Colonic mucosa (tissue), 4 donors: ENCODE data around the gene NFE2L3. TPM values are rescaled to one million over a fixed set of nuclear protein-coding genes. Genes with fewer than 3 reads are reported as not detected.
"Not testable (repeated sequence)": the region's sequence is repeated elsewhere in the genome, so short reads cannot be mapped to it uniquely, and the experiment has no call there.

ENCODE experiments used
- DNase-seq: peaks from one replicate; pipeline ENCODE4 v3.0.0-alpha.2; 2020
- H3K27ac ChIP-seq: fragments of 200-600 bp; one replicate; pipeline ENCODE4 v1.8.0; 2021
- H3K27me3 ChIP-seq: fragments of 200-600 bp; one replicate; pipeline ENCODE4 v1.8.0; 2021
- H3K36me3 ChIP-seq: fragments of 200-600 bp; one replicate; pipeline ENCODE4 v1.8.0; 2021
- H3K4me1 ChIP-seq: fragments of 200-600 bp; one replicate; pipeline ENCODE4 v1.8.0; 2021; ENCODE audit warnings: mild to moderate bottlenecking
- H3K4me3 ChIP-seq: fragments of 200-600 bp; one replicate; pipeline ENCODE4 v1.8.0; 2021
- H3K9ac ChIP-seq, 2 donors: one replicate each; pipeline ENCODE4 v1.7.0; 2013; ENCODE audit warnings: control low read depth in 2 of 2, low read depth in 2 of 2, low read length in 2 of 2
- H3K9me3 ChIP-seq: fragments of 200-600 bp; one replicate; pipeline ENCODE4 v1.8.0; 2021
- intact Hi-C: fragments of 100-400 bp; cut with DNase I; formaldehyde crosslinking; loops from one replicate; pipeline ENCODE4 v1.14.1; 2022
- total RNA-seq, 2 donors: library from RNA; stranded (reverse); fragmentation: NEBNext Ultra II Directional in 1 of 2; extraction: Animal tissue kit (Norgen Biotek cat#: 25700) in 1 of 2; gene quantifications; one replicate each; pipeline ENCODE4 v1.2.1, GENCODE V29; 2021
- TF ChIP-seq, protein P1 (sequence below): fragments of 200-600 bp; IDR thresholded peaks from one replicate; pipeline ENCODE4 v1.8.0; 2022; ENCODE audit warnings: antibody characterized with exemption, mild to moderate bottlenecking
- donor health status: healthy.
- donor health status: DM: no; HTN: no; CAD: no.
- donor health status: DM: no; HTN: no; CAD: no.

NFE2L3 gene
- total RNA-seq, 2 donors from 2014 or later, result 12.0 to 13.0 TPM

DNA sequence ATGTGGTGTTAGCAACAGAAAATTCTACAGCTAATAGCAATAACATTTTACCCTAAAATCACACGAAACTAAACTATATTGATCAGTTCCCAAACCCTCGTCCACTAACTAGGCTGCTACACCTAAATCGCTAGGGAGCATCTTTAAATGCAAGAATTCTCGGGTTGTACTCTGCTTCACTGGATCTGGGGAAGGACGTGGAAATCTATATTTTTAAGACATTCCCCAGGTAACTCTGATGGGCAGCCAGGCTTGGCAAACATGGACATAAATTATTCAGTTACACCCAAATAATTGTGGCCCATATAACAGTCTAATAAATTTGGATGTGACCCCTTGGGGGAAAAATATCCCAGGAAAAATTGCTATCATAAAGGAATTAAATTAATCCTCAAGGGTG lies 36.3 kb upstream of the NFE2L3 start:
- H3K36me3 ChIP-seq, result no peaks in the 10 kb centered on the region
- no peak overlapping the region for H3K9ac ChIP-seq
- no peaks in the 10 kb centered on the region for H3K4me1 ChIP-seq
- DNase-seq, result no peak
- no peaks in the 10 kb centered on the region for H3K27me3 ChIP-seq
- intact Hi-C loops, result no loop called here
- TF ChIP-seq, protein P1, sequence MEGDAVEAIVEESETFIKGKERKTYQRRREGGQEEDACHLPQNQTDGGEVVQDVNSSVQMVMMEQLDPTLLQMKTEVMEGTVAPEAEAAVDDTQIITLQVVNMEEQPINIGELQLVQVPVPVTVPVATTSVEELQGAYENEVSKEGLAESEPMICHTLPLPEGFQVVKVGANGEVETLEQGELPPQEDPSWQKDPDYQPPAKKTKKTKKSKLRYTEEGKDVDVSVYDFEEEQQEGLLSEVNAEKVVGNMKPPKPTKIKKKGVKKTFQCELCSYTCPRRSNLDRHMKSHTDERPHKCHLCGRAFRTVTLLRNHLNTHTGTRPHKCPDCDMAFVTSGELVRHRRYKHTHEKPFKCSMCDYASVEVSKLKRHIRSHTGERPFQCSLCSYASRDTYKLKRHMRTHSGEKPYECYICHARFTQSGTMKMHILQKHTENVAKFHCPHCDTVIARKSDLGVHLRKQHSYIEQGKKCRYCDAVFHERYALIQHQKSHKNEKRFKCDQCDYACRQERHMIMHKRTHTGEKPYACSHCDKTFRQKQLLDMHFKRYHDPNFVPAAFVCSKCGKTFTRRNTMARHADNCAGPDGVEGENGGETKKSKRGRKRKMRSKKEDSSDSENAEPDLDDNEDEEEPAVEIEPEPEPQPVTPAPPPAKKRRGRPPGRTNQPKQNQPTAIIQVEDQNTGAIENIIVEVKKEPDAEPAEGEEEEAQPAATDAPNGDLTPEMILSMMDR, result no peak
- H3K27ac ChIP-seq, result no peak overlapping the region
- no peak overlapping the region for H3K4me3 ChIP-seq
- H3K9me3 ChIP-seq, result no peaks in the 10 kb centered on the region

GRCh38 chr7:26117142-26117807 lies 34.7 kb upstream of the NFE2L3 start:
- intact Hi-C loops, result no loop called here
- Histone ChIP-seq H3K27ac (no peak overlapping the region), H3K9ac (no peak overlapping the region), H3K36me3 (no peaks in the 10 kb centered on the region), H3K27me3 (no peaks in the 10 kb centered on the region), H3K4me3 (no peak overlapping the region), H3K9me3 (no peaks in the 10 kb centered on the region), H3K4me1 (no peaks in the 10 kb centered on the region)
- TF ChIP-seq, protein P1, result no peak
- DNase-seq, result no peak

GRCh38 chr7:26117970-26118369 lies 34.0 kb upstream of the NFE2L3 start:
- Histone ChIP-seq H3K9me3 (no peaks in the 10 kb centered on the region), H3K4me1 (no peaks in the 10 kb centered on the region), H3K9ac (no peak overlapping the region), H3K4me3 (no peak overlapping the region), H3K36me3 (no peaks in the 10 kb centered on the region), H3K27ac (no peak overlapping the region), H3K27me3 (no peaks in the 10 kb centered on the region)
- intact Hi-C loops, result no loop called here
- DNase-seq, result no peak
- TF ChIP-seq, protein P1, result no peak

DNA sequence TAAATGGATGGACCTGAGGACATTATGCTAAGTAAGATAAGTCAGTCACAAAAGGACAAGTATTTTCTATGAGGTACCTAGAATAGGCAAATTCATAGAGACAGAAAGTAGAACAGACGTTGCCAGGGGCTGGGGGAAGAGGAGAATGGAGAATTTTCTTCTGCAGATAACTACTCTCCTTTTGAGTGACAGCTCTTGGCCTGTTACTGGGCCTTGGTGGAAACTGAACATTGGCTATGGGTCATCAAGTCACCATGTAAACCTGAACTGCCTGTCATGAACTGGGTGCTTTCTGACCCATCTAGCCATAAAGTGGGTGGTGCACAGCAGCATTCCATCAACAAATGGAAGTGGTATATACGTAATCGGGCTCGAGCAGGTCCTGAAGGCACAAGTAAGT lies 29.3 kb upstream of the NFE2L3 start:
- no peak for DNase-seq

DNA sequence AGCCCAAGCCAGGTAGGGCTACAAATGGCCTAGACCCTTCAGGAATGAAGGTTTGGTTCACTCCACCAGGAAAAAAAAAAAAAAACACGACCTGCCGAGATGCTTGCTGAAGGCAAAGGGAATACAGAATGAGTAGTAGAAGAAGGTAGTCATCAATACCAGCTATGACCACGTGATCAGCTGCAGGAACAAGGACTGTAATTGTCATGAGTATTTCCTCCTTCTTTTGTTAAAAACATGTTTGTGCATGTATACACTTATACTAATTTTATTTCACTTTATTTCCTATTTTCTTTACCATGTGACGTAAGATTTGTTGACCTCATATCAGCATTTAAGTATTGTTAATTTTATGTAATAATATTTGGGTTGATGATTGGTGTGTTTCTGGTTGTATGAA lies 27.2 kb upstream of the NFE2L3 start:
- H3K27me3 ChIP-seq, H3K4me1 ChIP-seq, intact Hi-C loops, H3K9me3 ChIP-seq, H3K9ac ChIP-seq, DNase-seq, H3K4me3 ChIP-seq, H3K36me3 ChIP-seq, H3K27ac ChIP-seq: not testable (repeated sequence)

More for the DNA sequence above, 29.3 kb upstream of the NFE2L3 start:
- TF ChIP-seq, protein P1, result no peak
- H3K36me3 ChIP-seq, result no peaks in the 10 kb centered on the region
- intact Hi-C loops, result no loop called here
- no peak overlapping the region for H3K4me3 ChIP-seq
- H3K4me1 ChIP-seq, result no peaks in the 10 kb centered on the region
- H3K9me3 ChIP-seq, result no peaks in the 10 kb centered on the region
- no peak overlapping the region for H3K27ac ChIP-seq
- no peaks in the 10 kb centered on the region for H3K27me3 ChIP-seq
- no peak overlapping the region for H3K9ac ChIP-seq

- intact Hi-C loops, result no loop called here
- no peak overlapping the region for H3K27ac ChIP-seq
- no peaks in the 10 kb centered on the region for H3K27me3 ChIP-seq
- no peaks in the 10 kb centered on the region for H3K9me3 ChIP-seq
- H3K36me3 ChIP-seq, result no peaks in the 10 kb centered on the region
- H3K9ac ChIP-seq, result no peak overlapping the region
- TF ChIP-seq, protein P1, result no peak
- H3K4me3 ChIP-seq, result no peak overlapping the region
- DNase-seq, result no peak
- no peaks in the 10 kb centered on the region for H3K4me1 ChIP-seq
Observed at GRCh38 chr7:26127411-26127810, 24.6 kb upstream of the NFE2L3 start.
